ENCODE data around the gene ERN1.

The ERN1 gene

GRCh38 chr17:64110379-64111152, 19.4 kb downstream of the ERN1 start:
- no peaks in the 10 kb centered on the region for H3K9me3 Mint-ChIP-seq
- no peak for TF ChIP-seq CTCF (IDR thresholded peaks at IDR 0.05)
- no peak overlapping the region for H3K4me3 Mint-ChIP-seq
- H3K4me1 Mint-ChIP-seq, result peaks cover 14% of the 10 kb centered on the region
- H3K27ac Mint-ChIP-seq, result no peak overlapping the region
- H3K27me3 Mint-ChIP-seq (ENCODE audit: low read depth, poor library complexity), result peaks cover 3% of the 10 kb centered on the region
- H3K36me3 Mint-ChIP-seq (ENCODE audit: low read depth), result no peaks in the 10 kb centered on the region
- no peak for DNase-seq

GRCh38 chr17:64109400-64109799, 20.5 kb downstream of the ERN1 start:
- no peak overlapping the region for H3K27ac Mint-ChIP-seq
- DNase-seq, result no peak
- no peaks in the 10 kb centered on the region for H3K36me3 Mint-ChIP-seq (ENCODE audit: low read depth)
- no peak overlapping the region for H3K4me3 Mint-ChIP-seq
- no peaks in the 10 kb centered on the region for H3K27me3 Mint-ChIP-seq (ENCODE audit: low read depth, poor library complexity)
- H3K4me1 Mint-ChIP-seq, result peaks cover 14% of the 10 kb centered on the region
- H3K9me3 Mint-ChIP-seq, result no peaks in the 10 kb centered on the region
- no peak for TF ChIP-seq CTCF (IDR thresholded peaks at IDR 0.05)

- no peak overlapping the region for H3K4me3 Mint-ChIP-seq
- no peak overlapping the region for H3K27ac Mint-ChIP-seq
- H3K9me3 Mint-ChIP-seq, result no peaks in the 10 kb centered on the region
- no peaks in the 10 kb centered on the region for H3K36me3 Mint-ChIP-seq (ENCODE audit: low read depth)
- H3K4me1 Mint-ChIP-seq, result peaks cover 11% of the 10 kb centered on the region
- no peak for TF ChIP-seq CTCF (IDR thresholded peaks at IDR 0.05)
- no peak for DNase-seq
- no peaks in the 10 kb centered on the region for H3K27me3 Mint-ChIP-seq (ENCODE audit: low read depth, poor library complexity)
These were observed 22.3 kb downstream of the ERN1 start for GRCh38 chr17:64107500-64108236.

- H3K9me3 Mint-ChIP-seq, result no peaks in the 10 kb centered on the region
- no peak for TF ChIP-seq CTCF (IDR thresholded peaks at IDR 0.05)
- H3K4me3 Mint-ChIP-seq, result no peak overlapping the region
- no peak overlapping the region for H3K27ac Mint-ChIP-seq
- H3K36me3 Mint-ChIP-seq (ENCODE audit: low read depth), result no peaks in the 10 kb centered on the region
- no peak for DNase-seq
- no peaks in the 10 kb centered on the region for H3K27me3 Mint-ChIP-seq (ENCODE audit: low read depth, poor library complexity)
- peaks cover 10% of the 10 kb centered on the region for H3K4me1 Mint-ChIP-seq
These were observed 23.0 kb downstream of the ERN1 start for GRCh38 chr17:64106918-64107317.

- Mint-ChIP-seq H3K9me3 (no peaks in the 10 kb centered on the region), H3K27me3 (ENCODE audit: low read depth, poor library complexity) (no peaks in the 10 kb centered on the region), H3K4me1 (peaks cover 4% of the 10 kb centered on the region), H3K4me3 (no peak overlapping the region), H3K27ac (no peak overlapping the region), H3K36me3 (ENCODE audit: low read depth) (no peaks in the 10 kb centered on the region)
- no peak for DNase-seq
- no peak for TF ChIP-seq CTCF (IDR thresholded peaks at IDR 0.05)
These were observed 26.3 kb downstream of the ERN1 start for GRCh38 chr17:64103391-64104364.
